Upper lobe of right lung (tissue), 1 donor: ENCODE measurements around the gene PATE1. TPM values are rescaled to one million over a fixed set of nuclear protein-coding genes. Genes with fewer than 3 reads are reported as not detected.
A peak's percentile ranks its signal among the peaks of the same experiment; 100 is the strongest.
"Not testable (repeated sequence)": the region's sequence is repeated elsewhere in the genome, so short reads cannot be mapped to it uniquely, and the experiment has no call there.

ENCODE experiments used
- ATAC-seq: fragments of 200-7000 bp; cut with Tn5 transposase; one replicate; pipeline ENCODE4 v1.9.1; 2020; ENCODE audit warnings: mild to moderate bottlenecking, moderate library complexity
- DNase-seq: peaks from one replicate; pipeline ENCODE4 v3.0.0-alpha.2; 2020
- H3K27ac ChIP-seq: fragments of 200-600 bp; one replicate; pipeline ENCODE4 v1.8.0; 2022
- H3K27me3 ChIP-seq: fragments of 200-600 bp; one replicate; pipeline ENCODE4 v1.8.0; 2022; ENCODE audit warnings: mild to moderate bottlenecking
- H3K36me3 ChIP-seq: fragments of 200-600 bp; one replicate; pipeline ENCODE4 v1.8.0; 2022
- H3K4me1 ChIP-seq: fragments of 200-600 bp; one replicate; pipeline ENCODE4 v1.8.0; 2022
- H3K4me3 ChIP-seq: fragments of 200-600 bp; one replicate; pipeline ENCODE4 v1.8.0; 2022; ENCODE audit warnings: mild to moderate bottlenecking
- H3K9me3 ChIP-seq: fragments of 200-600 bp; one replicate; pipeline ENCODE4 v1.8.0; 2022
- intact Hi-C: fragments of 100-400 bp; cut with DNase I; formaldehyde crosslinking; loops from one replicate; pipeline ENCODE4 v1.11.0; 2022
- long read RNA-seq: library from polyadenylated mRNA; unstranded; transcript quantifications from one replicate; pipeline ENCODE4 v2.0.0, GENCODE V29; 2021
- total RNA-seq: library from RNA; stranded (reverse); fragmentation: NEBNext Ultra II Directional; extraction: Animal tissue kit (Norgen Biotek cat#: 25700); gene quantifications from one replicate; pipeline ENCODE4 v1.2.1, GENCODE V29; 2021
- TF ChIP-seq, protein P1 (sequence below): fragments of 200-600 bp; IDR thresholded peaks from one replicate; pipeline ENCODE4 v1.8.0; 2022; ENCODE audit warnings: antibody characterized with exemption
- donor health status: DM: no; HTN: yes; CAD: no; lungs with severe emphysema.

Gene PATE1, protein sequence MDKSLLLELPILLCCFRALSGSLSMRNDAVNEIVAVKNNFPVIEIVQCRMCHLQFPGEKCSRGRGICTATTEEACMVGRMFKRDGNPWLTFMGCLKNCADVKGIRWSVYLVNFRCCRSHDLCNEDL
- not detected for total RNA-seq
- long read RNA-seq = 0 reads

DNA sequence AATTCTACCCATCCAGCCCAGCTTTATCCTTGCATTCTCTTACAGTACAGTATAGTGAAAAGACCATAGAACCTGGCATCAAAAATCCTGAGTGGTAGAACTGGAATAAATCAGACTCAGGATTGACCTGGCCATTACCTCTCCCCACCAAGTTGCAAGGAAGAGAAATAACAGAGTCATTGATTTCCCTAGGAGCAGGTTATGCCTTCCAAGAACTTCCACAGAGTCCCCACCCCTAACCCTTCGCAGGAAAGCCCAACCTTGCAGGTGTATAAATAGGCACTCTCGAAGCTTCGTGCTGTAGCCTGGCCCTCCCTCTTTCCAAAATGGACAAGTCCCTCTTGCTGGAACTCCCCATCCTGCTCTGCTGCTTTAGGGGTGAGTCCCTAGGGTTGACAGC, at the start of gene PATE1:
Gene PATE1 (plus strand): TSS at position 301 of the 400 bp plus-strand sequence. CDS start 26 bp downstream, at position 327.
- Histone ChIP-seq H3K9me3 (no peaks in the 10 kb centered on the region), H3K36me3 (no peaks in the 10 kb centered on the region), H3K4me1 (no peaks in the 10 kb centered on the region), H3K4me3 (no peak within 1 kb of the TSS), H3K27me3 (no peaks in the 10 kb centered on the region), H3K27ac (no peak within 1 kb of the TSS)
- DNase-seq (no peak), ATAC-seq (no peak)
- TF ChIP-seq, protein P1, sequence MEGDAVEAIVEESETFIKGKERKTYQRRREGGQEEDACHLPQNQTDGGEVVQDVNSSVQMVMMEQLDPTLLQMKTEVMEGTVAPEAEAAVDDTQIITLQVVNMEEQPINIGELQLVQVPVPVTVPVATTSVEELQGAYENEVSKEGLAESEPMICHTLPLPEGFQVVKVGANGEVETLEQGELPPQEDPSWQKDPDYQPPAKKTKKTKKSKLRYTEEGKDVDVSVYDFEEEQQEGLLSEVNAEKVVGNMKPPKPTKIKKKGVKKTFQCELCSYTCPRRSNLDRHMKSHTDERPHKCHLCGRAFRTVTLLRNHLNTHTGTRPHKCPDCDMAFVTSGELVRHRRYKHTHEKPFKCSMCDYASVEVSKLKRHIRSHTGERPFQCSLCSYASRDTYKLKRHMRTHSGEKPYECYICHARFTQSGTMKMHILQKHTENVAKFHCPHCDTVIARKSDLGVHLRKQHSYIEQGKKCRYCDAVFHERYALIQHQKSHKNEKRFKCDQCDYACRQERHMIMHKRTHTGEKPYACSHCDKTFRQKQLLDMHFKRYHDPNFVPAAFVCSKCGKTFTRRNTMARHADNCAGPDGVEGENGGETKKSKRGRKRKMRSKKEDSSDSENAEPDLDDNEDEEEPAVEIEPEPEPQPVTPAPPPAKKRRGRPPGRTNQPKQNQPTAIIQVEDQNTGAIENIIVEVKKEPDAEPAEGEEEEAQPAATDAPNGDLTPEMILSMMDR = no peak
- intact Hi-C loops = no loop called here

- DNase-seq = no peak
- Histone ChIP-seq H3K27ac (no peak overlapping the region), H3K9me3 (no peaks in the 10 kb centered on the region), H3K4me1 (no peaks in the 10 kb centered on the region), H3K36me3 (no peaks in the 10 kb centered on the region), H3K4me3 (no peak overlapping the region), H3K27me3 (no peaks in the 10 kb centered on the region)
- no peak for ATAC-seq
- TF ChIP-seq, protein P1 = no peak
- intact Hi-C loops = no loop called here
Measured at GRCh38 chr11:125701018-125701610, 45.0 kb upstream of the PATE1 start.

- no peak for DNase-seq
- no peaks in the 10 kb centered on the region for H3K36me3 ChIP-seq
- ATAC-seq = no peak
- H3K9me3 ChIP-seq = no peaks in the 10 kb centered on the region
- H3K4me1 ChIP-seq = no peaks in the 10 kb centered on the region
- no peak overlapping the region for H3K4me3 ChIP-seq
- H3K27ac ChIP-seq = no peak overlapping the region
- intact Hi-C loops = no loop called here
- H3K27me3 ChIP-seq = no peaks in the 10 kb centered on the region
- TF ChIP-seq, protein P1 = no peak
Measured at GRCh38 chr11:125701858-125702621, 44.0 kb upstream of the PATE1 start.

- H3K36me3 ChIP-seq, H3K4me3 ChIP-seq, ATAC-seq, H3K27ac ChIP-seq, H3K4me1 ChIP-seq, H3K27me3 ChIP-seq, DNase-seq, intact Hi-C loops, H3K9me3 ChIP-seq: not testable (repeated sequence)
Measured at GRCh38 chr11:125704686-125705085, 41.4 kb upstream of the PATE1 start.

GRCh38 chr11:125720781-125721180, 25.3 kb upstream of the PATE1 start:
- H3K27me3 ChIP-seq = no peaks in the 10 kb centered on the region
- TF ChIP-seq, protein P1 = no peak
- H3K9me3 ChIP-seq = no peaks in the 10 kb centered on the region
- intact Hi-C loops = no loop called here
- H3K4me3 ChIP-seq = no peak overlapping the region
- H3K27ac ChIP-seq = no peak overlapping the region
- DNase-seq (no peak), ATAC-seq (no peak)
- no peaks in the 10 kb centered on the region for H3K4me1 ChIP-seq
- no peaks in the 10 kb centered on the region for H3K36me3 ChIP-seq

DNA sequence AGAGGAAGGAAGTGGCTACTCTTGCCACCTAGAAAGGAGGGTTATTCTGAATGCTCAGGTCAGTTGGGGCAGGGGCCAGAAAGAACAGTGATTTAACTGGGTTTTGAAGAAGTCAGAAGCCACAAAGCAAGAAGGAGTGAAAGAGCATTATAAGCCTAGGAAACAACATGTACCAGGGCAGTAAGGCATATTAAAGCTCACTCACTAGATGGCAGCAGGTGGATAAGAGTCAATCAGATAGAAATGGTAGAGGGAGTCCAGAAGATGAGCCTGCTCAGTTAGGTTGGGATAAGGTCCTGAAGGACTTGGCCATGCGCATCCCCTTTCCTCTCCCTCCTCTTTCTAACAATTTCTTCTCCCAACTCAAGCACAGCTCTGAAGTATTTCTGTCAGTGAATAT, 22.0 kb upstream of the PATE1 start:
- H3K9me3 ChIP-seq = no peaks in the 10 kb centered on the region
- H3K4me3 ChIP-seq = no peak overlapping the region
- H3K36me3 ChIP-seq = no peaks in the 10 kb centered on the region
- ATAC-seq (peak; percentile 36), DNase-seq (no peak)
- TF ChIP-seq, protein P1 = no peak
- H3K4me1 ChIP-seq = no peaks in the 10 kb centered on the region
- H3K27ac ChIP-seq = no peak overlapping the region
- intact Hi-C loops = no loop called here
- no peaks in the 10 kb centered on the region for H3K27me3 ChIP-seq
